Measurements from ENCODE around the gene USP20.

Gene USP20

DNA sequence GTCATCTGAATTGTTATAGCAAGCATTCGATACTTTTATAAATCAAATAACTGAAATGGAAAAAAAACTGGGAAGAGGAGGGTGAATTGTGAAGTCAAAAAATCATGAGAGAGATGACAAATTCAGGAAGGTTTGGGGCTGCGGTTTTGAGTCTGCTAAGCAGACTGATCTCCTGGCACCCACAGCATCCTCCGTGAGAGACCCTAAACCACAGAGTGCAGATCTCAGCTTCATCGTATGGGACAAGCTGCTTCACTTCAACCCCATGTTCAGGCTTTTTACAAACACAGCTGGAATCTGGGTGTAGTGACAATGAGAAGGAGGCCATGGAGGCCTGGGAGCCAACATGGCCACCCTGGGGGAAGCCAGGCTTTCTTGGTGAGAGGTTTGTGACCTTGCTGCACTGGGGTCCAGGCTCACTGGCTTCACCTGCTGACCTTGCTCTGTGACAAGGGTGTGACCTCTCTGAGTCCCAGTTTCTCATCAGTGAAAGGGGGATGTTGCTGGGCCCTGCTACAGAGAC lies 19.4 kb downstream of the USP20 start:
- DNase-seq, result no peak
- TF ChIP-seq, protein P1, sequence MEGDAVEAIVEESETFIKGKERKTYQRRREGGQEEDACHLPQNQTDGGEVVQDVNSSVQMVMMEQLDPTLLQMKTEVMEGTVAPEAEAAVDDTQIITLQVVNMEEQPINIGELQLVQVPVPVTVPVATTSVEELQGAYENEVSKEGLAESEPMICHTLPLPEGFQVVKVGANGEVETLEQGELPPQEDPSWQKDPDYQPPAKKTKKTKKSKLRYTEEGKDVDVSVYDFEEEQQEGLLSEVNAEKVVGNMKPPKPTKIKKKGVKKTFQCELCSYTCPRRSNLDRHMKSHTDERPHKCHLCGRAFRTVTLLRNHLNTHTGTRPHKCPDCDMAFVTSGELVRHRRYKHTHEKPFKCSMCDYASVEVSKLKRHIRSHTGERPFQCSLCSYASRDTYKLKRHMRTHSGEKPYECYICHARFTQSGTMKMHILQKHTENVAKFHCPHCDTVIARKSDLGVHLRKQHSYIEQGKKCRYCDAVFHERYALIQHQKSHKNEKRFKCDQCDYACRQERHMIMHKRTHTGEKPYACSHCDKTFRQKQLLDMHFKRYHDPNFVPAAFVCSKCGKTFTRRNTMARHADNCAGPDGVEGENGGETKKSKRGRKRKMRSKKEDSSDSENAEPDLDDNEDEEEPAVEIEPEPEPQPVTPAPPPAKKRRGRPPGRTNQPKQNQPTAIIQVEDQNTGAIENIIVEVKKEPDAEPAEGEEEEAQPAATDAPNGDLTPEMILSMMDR (IDR thresholded peaks at IDR 0.05), result no peak
- intact Hi-C loops (cut with DNase I; ENCODE audit: low total_unique reads), result loop anchor here (5.0 kb wide), 1 partner anchor 563 kb away; no protein-coding TSS in a partner anchor
- H3K9me3 ChIP-seq, result no peaks in the 10 kb centered on the region
- H3K4me1 ChIP-seq, result peaks cover 0 to 47% (median 29%) of the 10 kb centered on the region in 4 donors
- no peak overlapping the region for H3K4me3 ChIP-seq
- peak overlapping the region in 1 of 2 donors; percentile 5 for H3K27ac ChIP-seq
- H3K27me3 ChIP-seq, result no peaks in the 10 kb centered on the region
- peaks cover 40 to 87% (median 45%) of the 10 kb centered on the region in 3 donors for H3K36me3 ChIP-seq

DNA sequence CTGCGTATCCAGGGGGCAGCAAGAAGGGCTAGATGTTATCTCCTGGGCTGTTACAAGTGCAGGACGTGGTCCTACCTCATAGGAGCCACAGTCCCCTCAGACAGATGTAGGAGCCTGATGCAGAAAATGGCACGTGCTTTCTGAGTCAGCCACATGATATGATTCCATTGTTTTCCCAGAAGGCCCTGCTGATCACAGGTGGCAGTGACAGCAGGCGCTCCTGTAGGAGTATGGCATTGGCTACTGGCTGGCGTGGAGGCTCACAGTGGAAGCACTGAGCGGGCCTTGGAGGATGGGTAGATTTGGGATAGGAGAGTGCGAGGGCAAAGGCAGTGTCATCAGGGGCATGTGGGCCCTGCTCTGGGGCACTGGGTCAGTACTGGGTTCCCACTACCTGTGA lies 21.9 kb downstream of the USP20 start:
- intact Hi-C loops (cut with DNase I; ENCODE audit: low total_unique reads), result loop anchor here (5.0 kb wide), 1 partner anchor 560 kb away; no protein-coding TSS in a partner anchor
- Histone ChIP-seq H3K27ac (peak overlapping the region; percentile 41 to 70), H3K9me3 (no peaks in the 10 kb centered on the region), H3K27me3 (no peaks in the 10 kb centered on the region), H3K4me3 (no peak overlapping the region), H3K36me3 (peaks cover 55 to 92% (median 58%) of the 10 kb centered on the region in 3 donors), H3K4me1 (peaks cover 0 to 23% (median 13%) of the 10 kb centered on the region in 4 donors)
- no peak for DNase-seq
- TF ChIP-seq, protein P1 (IDR thresholded peaks at IDR 0.05), result no peak

DNA sequence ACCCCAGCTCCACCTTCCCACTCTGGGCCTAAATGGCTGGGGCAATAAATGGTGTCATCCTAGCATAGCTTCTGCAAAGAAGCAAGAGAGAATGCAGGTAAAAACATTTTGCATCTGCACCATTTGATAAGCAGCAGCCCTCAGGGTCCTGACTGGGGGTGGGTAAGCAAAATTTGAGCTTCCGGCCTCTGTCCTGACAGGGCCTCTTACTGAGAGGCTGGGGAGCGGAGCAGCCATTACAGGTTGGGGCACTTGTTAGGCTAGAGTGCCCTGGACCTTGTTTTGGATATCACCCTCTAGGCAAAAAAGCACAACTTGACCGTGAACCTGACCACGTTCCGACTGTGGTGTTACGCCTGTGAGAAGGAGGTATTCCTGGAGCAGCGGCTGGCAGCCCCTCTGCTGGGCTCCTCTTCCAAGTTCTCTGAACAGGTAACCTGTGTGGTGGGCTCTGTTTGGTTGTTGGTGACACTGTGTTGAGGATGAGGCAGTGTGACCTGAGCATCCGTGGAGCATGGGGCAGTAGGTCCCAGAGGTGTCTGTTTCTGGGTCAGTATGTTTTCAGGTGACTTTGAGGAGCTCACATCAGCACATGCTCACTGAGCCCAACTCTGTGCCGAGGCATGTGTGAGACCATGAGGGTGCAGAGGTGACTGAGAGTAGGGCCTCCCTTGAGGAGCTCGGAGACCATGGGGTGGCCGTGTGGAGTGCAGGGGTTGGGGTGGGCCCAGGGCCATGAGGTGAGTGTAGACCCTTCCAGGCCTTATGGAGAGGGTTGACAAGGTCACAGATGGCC lies 23.1 kb downstream of the USP20 start:
- Histone ChIP-seq H3K4me3 (no peak overlapping the region), H3K27ac (no peak overlapping the region), H3K27me3 (no peaks in the 10 kb centered on the region), H3K4me1 (peaks cover 0 to 23% (median 13%) of the 10 kb centered on the region in 4 donors), H3K9me3 (no peaks in the 10 kb centered on the region), H3K36me3 (peaks cover 53 to 92% (median 53%) of the 10 kb centered on the region in 3 donors)
- DNase-seq, result no peak
- intact Hi-C loops (cut with DNase I; ENCODE audit: low total_unique reads), result loop anchor here (5.0 kb wide), 1 partner anchor 559 kb away; no protein-coding TSS in a partner anchor
- TF ChIP-seq, protein P1 (IDR thresholded peaks at IDR 0.05), result no peak

DNA sequence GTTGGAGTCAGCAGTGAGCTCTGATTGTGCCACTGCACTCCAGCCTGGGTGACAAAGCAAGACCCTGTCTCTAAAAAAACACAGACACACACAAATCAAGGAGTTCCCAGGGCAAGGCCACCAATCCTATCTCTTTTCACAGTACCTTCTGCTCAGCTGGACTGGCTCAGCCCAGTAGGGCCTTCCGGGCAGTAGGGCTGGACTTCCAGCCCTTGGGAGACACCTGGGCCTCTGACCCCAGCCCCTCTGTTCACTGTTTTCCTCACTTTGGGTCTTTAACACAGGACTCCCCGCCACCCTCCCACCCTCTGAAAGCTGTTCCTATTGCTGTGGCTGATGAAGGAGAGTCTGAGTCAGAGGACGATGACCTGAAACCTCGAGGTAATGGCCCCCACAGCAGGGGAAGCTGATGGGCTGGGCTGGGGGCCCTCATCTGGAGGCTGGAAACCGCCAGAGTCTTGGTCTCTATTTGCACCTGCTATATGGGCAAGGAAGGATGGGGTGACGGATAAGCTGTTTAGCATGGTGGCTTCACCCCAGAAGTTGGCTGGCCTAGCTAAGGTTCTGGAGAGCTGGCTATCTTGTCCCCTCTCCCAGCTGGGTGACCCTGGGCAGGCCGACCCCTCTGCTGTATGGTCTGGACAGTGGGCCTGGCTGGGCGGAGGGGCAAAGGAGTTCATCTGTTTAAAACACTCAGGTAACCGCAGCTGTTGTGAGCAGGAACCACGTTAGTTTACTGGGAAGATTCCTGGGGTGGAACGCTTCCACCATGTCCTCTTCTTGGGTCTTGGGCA lies 25.6 kb downstream of the USP20 start:
- TF ChIP-seq, protein P1 (IDR thresholded peaks at IDR 0.05), result no peak
- DNase-seq, result no peak
- H3K36me3 ChIP-seq, result peaks cover 50 to 93% (median 62%) of the 10 kb centered on the region in 3 donors

DNA sequence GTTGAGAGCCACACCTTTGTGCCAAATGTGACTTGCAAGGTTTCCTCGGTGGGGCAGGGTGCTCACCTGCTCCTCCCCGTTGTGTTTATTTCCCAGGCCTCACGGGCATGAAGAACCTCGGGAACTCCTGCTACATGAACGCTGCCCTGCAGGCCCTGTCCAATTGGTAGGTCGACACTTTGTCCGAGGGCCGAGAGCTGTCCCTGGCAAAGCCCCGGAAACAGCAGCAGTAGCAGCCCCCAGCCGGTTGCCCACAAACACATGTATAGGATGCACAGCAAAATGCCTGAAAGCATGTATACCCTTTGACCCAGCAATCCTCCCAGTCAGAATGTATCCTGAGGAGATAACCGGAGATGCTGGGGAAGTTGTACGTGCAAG lies 26.2 kb downstream of the USP20 start:
- Histone ChIP-seq H3K27me3 (no peaks in the 10 kb centered on the region), H3K27ac (no peak overlapping the region), H3K4me3 (no peak overlapping the region), H3K4me1 (peaks cover 0 to 11% (median 4%) of the 10 kb centered on the region in 4 donors), H3K9me3 (no peaks in the 10 kb centered on the region), H3K36me3 (peaks cover 50 to 93% (median 68%) of the 10 kb centered on the region in 3 donors)
- intact Hi-C loops (cut with DNase I; ENCODE audit: low total_unique reads), result no loop called here
- DNase-seq, result no peak
- TF ChIP-seq, protein P1 (IDR thresholded peaks at IDR 0.05), result no peak

More for the DNA sequence above, 25.6 kb downstream of the USP20 start:
- Histone ChIP-seq H3K4me1 (peaks cover 0 to 17% (median 10%) of the 10 kb centered on the region in 4 donors), H3K9me3 (no peaks in the 10 kb centered on the region), H3K27ac (no peak overlapping the region), H3K4me3 (no peak overlapping the region), H3K27me3 (no peaks in the 10 kb centered on the region)
- intact Hi-C loops (cut with DNase I; ENCODE audit: low total_unique reads), result no loop called here

All from tibial artery (tissue), 4 donors.